HepG2 (cell line): ENCODE results near the gene FNDC3B. TPM values are rescaled to one million over a fixed set of nuclear protein-coding genes. Genes with fewer than 3 reads are reported as not detected.

Experiments
- CC2D1A ChIP-seq: sonication (generic); formaldehyde crosslinking; IDR thresholded peaks from 2 replicates; pipeline ENCODE4 v1.8.1; 2023; ENCODE audit warnings: mild to moderate bottlenecking, missing genetic modification reagents
- DBP ChIP-seq: sonication (generic); formaldehyde crosslinking; IDR thresholded peaks from 2 replicates; pipeline ENCODE4 v1.4.0; 2020; ENCODE audit warnings: missing genetic modification reagents; ENCODE audit errors: not compliant biosample characterization
- DR1 ChIP-seq: sonication (generic); formaldehyde crosslinking; IDR thresholded peaks from 2 replicates; pipeline ENCODE4 v1.8.0; 2021; ENCODE audit warnings: mild to moderate bottlenecking, missing genetic modification reagents, inconsistent platforms
- GFI1 ChIP-seq: sonication (generic); formaldehyde crosslinking; IDR thresholded peaks from 2 replicates; pipeline ENCODE4 v1.5.0; 2020; ENCODE audit warnings: missing genetic modification reagents, mild to moderate bottlenecking, borderline replicate concordance
- GLI4 ChIP-seq: sonication (generic); formaldehyde crosslinking; IDR thresholded peaks from 2 replicates; pipeline ENCODE4 v1.5.1; 2020; ENCODE audit warnings: missing genetic modification reagents, mild to moderate bottlenecking, moderate library complexity, borderline replicate concordance
- HCFC1 ChIP-seq: fragments of 150-350 bp; IDR thresholded peaks from 2 replicates; pipeline ENCODE4 v1.6.1; 2014; ENCODE audit warnings: low read depth, low read length
- HHEX ChIP-seq: IDR thresholded peaks from 2 replicates; pipeline ENCODE4 v1.6.1; 2016; ENCODE audit warnings: control low read depth
- HINFP ChIP-seq: sonication (generic); formaldehyde crosslinking; IDR thresholded peaks from 2 replicates; pipeline ENCODE4 v1.4.0; 2020; ENCODE audit warnings: low read depth, mild to moderate bottlenecking, missing genetic modification reagents
- MIXL1 ChIP-seq: IDR thresholded peaks from 2 replicates; pipeline ENCODE4 v1.6.1; 2016
- MTA1 ChIP-seq: sonication (generic); formaldehyde crosslinking; IDR thresholded peaks from 2 replicates; pipeline ENCODE4 v1.4.0; 2020; ENCODE audit warnings: missing genetic modification reagents, mild to moderate bottlenecking, borderline replicate concordance
- NR2F2 ChIP-seq: IDR thresholded peaks from 2 replicates; pipeline ENCODE4 v1.6.1; 2012; ENCODE audit warnings: low read depth, inconsistent platforms, borderline replicate concordance
- PAF1 ChIP-seq: IDR thresholded peaks from 2 replicates; pipeline ENCODE4 v1.6.1; 2016; ENCODE audit warnings: missing genetic modification reagents, missing compliant biosample characterization
- POLR2AphosphoS5 ChIP-seq: IDR thresholded peaks from 2 replicates; pipeline ENCODE4 v1.6.1; 2012; ENCODE audit warnings: low read depth, low read length
- PPARG ChIP-seq: conservative IDR thresholded peaks from 2 replicates; pipeline ENCODE4 v1.6.1; 2016; ENCODE audit warnings: missing biosample characterization, missing genetic modification reagents
- RBM22 ChIP-seq: fragments of 200-400 bp; formaldehyde crosslinking; optimal IDR thresholded peaks from 2 replicates; pipeline ENCODE3; 2017; ENCODE audit warnings: mild to moderate bottlenecking, low read length, moderate library complexity
- ZBTB8A ChIP-seq: sonication (generic); formaldehyde crosslinking; IDR thresholded peaks from 2 replicates; pipeline ENCODE4 v1.4.0; 2020; ENCODE audit warnings: mild to moderate bottlenecking, low read depth, missing genetic modification reagents, borderline replicate concordance
- ZNF382 ChIP-seq: sonication (generic); formaldehyde crosslinking; IDR thresholded peaks from 2 replicates; pipeline ENCODE4 v1.5.0; 2020; ENCODE audit warnings: missing genetic modification reagents, mild to moderate bottlenecking, borderline replicate concordance
- ZNF570 ChIP-seq: sonication (generic); formaldehyde crosslinking; IDR thresholded peaks from 2 replicates; pipeline ENCODE4 v1.4.0; 2020; ENCODE audit warnings: mild to moderate bottlenecking, missing genetic modification reagents, borderline replicate concordance
- ZNF646 ChIP-seq: sonication (generic); formaldehyde crosslinking; IDR thresholded peaks from 2 replicates; pipeline ENCODE4 v1.9.0; 2021; ENCODE audit warnings: mild to moderate bottlenecking, missing genetic modification reagents
- ZNF879 ChIP-seq: sonication (generic); formaldehyde crosslinking; IDR thresholded peaks from 2 replicates; pipeline ENCODE4 v1.8.1; 2023; ENCODE audit warnings: missing genetic modification reagents
- polyA plus RNA-seq, 8 experiments: library from polyadenylated mRNA; depleted of rRNA in 3 of 8; stranded (reverse) in 7 of 8; unstranded in 1 of 8; fragments of >200 nt; fragmentation: Illumina TruSeq in 4 of 8; extraction: Trizol in 4 of 8; gene quantifications; 2 replicates each; pipeline versions ENCODE4 v1.2.1 to v1.2.3, GENCODE V29; 2011 to 2016; ENCODE audit warnings: low read depth in 4 of 8, missing spikeins in 1 of 8, mixed read lengths in 1 of 8; ENCODE audit not compliant: insufficient read depth in 1 of 8
- total RNA-seq, 5 experiments: library from RNA; depleted of rRNA; stranded (reverse); fragments of >200 nt; fragmentation: Illumina TruSeq; extraction: Trizol; gene quantifications; 2 replicates each; pipeline ENCODE4 v1.2.3, GENCODE V29; 2016; ENCODE audit warnings: low read depth in 1 of 5

FNDC3B gene
- total and polyA plus RNA-seq, 2 of the 13 experiments (the other 11 are each of a cell fraction or from before 2014, with no cell fraction given), result 74.8 to 103 TPM

- TF ChIP-seq ZNF646 (no peak), ZBTB8A (CRISPR knock-in tag) (no peak), ZNF382 (CRISPR knock-in tag) (no peak), CC2D1A (CRISPR knock-in tag) (no peak), ZNF570 (CRISPR knock-in tag) (no peak), GLI4 (CRISPR knock-in tag) (no peak), NR2F2 (no peak), PAF1 (CRISPR knock-in tag) (0 out of 2 replicates have a peak, but pooled peaks have one; percentile 44), HCFC1 (no peak), GFI1 (no peak), DBP (CRISPR knock-in tag) (no peak), PPARG (no peak), HINFP (CRISPR knock-in tag) (no peak), MTA1 (no peak), RBM22 (peak; percentile 94), POLR2AphosphoS5 (peak; percentile 6; the same call in 1 of the 2 replicates), DR1 (CRISPR knock-in tag) (no peak), HHEX (no peak), MIXL1 (CRISPR knock-in tag) (no peak), ZNF879 (CRISPR knock-in tag) (no peak)
These were observed 318.7 kb downstream of the FNDC3B start (continued) for GRCh38 chr3:172357850-172358754.
